HG03439 (cell line): Measurements from ENCODE around the gene TRIP11.

Source experiments
- ATAC-seq: cut with Tn5 transposase; IDR thresholded peaks from one replicate; pipeline ENCODE4 v1.9.1; 2021; ENCODE audit warnings: mild to moderate bottlenecking, moderate library complexity; ENCODE audit not compliant: unreplicated experiment

The TRIP11 gene

DNA sequence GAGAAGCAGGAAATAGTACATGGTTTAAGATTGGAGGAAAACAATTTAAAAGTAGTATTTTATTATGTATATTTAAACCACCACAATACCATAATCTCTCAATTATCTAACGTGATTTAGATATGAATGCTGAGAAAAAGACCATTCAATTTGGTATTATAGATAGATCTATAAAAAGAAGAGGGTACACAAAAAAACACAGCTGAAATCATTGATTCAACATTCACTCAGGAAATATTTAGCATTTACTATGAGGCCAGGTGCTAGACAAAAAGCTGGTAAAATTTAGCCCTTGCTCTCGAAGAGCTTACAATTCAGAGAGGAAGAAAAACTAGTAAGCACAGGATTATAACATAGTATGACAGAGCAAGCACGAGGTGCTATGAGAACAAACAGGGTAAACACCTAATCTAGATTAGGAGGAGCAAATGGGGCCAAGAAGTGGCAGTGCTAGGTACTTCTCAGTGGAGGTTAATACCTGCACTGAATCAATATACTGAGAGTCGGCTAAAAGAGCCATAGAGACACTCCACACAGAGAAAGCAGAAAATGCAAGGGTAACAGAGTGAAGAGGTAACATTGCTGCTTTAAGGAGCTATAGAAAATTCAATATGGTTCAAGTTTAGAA, 27.6 kb downstream of the TRIP11 start:
- ATAC-seq = no peak

DNA sequence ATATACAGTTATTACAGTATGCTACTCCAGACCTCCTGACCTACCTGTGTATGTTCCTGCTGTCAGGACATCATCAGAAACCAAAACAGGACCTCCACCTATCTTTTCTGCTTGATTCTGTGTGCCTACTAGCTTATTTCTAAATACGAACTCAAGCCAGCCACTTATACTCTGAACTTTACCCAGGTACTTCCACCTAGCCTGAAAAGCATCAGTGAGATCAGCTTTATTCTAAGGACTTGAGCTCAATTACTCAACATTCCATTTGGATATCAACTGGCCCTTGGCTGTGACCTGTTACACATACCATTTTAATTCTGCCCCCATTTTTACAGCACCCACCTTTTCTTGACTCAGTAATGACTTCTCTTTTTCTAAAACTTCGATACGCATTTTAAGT, 29.2 kb downstream of the TRIP11 start:
- ATAC-seq = no peak

DNA sequence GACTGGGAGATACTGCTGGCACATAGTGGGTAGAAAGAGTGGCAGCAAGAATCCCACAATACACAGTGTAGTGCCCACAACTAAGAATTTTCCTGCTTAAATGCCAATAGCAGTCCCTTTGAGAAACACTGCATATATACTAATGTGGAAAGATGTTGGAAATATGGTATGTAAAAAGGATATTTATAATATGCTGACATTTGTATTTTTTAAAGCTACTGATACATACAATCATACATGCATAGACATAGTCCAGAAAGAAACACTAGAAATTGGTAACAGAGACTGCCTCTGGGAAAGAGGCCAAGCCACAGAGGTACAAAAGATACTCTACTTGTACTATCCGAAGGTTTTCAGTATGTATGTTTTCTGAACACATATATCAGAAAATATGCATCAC, 30.3 kb downstream of the TRIP11 start:
- ATAC-seq = no peak

DNA sequence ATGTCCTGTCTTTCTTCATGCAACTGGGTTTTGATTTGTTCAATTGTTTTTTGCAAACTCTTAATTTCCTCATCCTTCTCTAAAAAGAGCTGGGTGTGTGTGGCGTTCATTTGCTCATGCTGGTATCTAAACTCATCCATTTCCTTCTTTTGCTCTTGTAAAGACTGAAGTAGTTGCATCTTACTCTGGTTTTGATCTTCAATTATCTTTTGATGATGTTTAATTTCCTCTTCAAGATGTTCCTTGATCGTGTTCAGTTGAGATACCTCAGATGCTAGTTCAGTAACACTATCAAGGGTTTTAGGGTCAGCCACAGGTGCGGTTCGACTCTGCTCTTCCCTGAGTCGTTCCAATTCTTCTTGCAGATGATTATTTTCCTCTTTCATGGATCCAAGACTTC, 34.8 kb downstream of the TRIP11 start:
- ATAC-seq = no peak

DNA sequence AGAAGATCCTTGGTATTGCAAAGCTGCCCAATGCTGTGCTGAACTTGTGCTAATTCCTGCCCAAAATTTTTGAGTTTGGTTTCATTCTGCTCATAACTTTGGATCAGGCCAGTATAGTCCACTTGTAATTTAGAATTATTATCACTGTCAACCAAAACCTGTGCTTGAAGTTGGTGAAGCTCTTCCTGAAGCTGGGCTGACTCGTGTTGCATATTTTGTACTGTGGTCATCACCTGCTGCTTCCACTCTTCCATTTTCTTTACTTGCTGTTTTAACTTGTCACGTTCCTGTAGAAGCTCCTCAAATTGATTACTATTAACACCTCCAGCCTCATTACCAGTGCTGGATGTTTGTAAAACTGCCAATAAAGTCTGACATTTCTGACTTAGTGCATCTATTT, 35.8 kb downstream of the TRIP11 start:
- ATAC-seq = no peak

DNA sequence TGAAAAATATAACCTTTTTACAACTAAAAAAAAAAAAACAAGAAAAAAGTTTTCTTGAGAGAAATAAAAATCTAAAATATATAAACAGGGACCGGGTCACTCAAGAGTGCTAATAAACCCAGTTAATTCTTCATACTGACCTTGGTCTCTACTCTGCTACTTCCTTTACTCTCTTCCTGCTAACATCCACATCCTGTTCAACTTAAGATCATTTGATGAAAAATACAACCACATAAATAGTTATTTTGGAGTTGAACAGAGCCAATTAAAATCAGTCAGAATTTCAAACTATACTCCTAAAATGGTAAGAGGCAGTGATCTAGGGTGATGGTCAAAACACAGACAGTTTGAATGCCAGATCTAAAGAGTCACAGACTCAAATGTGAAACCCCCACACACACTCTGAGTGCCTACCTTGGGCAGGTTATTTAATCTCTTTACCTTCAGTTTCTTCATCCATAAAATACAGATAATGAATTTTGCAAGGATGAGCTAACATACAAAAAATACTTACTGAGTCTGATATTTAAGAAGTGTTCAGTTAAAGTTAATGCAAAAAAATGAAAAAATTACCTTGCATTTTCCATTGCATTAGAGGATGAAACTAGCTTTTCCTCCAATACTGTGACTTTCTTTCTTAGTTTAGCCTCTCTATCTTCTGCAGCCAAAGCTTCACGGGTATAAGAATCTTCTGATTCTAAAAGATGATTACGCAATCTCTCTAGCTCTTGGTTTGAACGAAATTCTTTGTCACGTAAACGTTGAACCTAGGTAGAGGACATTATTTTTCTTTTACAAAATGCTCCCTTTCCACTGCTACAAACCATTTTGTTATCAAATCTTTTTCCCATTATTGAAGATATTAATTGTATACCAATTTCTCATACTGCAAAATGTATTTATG, 40.9 kb downstream of the TRIP11 start:
- no peak for ATAC-seq

DNA sequence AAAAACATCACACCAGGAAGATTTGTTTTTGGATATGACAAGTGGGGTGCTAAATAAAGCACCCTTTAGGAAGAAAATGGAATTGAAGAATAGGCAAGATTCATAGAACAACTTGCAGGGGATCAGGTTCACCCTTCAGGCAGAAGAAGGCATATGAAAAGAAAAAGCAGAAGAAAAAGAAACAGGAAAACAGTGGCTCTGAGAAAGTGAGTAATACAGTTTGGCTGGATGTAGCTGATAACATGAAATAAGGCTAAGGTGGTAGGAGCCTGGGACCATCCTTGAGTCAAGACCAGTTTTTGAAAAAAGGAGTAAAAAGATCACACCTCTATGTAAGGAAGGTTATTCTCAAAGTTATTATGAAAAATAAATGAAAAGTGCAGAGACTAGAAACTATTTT, 42.4 kb downstream of the TRIP11 start:
- no peak for ATAC-seq

DNA sequence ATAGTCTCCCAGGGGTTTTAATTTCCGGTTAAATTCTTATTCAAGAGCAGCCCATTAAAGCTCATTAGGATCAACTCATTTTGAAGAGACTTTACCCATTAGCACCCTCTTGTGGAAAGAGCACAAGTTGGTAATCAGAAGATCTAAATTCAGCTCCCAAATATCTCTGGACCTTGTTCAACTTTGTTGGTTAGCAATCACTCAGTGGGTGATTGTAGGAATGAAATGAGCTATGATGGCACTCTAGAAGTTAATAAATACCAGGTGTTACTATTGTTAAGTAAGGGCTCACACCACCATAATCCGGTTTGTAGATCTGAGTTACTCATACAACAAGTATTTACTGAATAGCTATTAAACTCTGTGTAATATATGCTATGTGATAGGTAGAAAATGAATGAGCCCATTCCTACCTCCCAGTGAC, 42.9 kb downstream of the TRIP11 start:
- no peak for ATAC-seq

DNA sequence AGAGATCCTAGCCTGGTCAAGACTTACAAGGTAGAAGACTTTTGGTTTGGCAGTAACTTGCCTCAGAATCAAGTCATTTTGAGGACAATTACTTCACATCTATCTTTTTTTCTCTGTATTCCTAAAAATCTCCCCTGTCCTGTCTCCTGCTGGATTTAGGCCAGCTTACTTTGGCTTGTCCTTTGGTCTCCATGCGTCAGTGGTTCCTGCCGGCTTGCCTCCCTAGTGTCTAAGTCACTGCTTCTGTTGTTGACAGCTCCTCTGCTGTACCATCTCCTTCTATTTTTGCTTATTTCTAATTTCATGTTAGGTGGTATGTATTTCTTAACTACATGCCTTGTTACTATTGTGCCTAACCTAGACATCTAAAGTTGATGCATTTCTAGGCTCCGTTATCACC, 52.7 kb downstream of the TRIP11 start:
- no peak for ATAC-seq

DNA sequence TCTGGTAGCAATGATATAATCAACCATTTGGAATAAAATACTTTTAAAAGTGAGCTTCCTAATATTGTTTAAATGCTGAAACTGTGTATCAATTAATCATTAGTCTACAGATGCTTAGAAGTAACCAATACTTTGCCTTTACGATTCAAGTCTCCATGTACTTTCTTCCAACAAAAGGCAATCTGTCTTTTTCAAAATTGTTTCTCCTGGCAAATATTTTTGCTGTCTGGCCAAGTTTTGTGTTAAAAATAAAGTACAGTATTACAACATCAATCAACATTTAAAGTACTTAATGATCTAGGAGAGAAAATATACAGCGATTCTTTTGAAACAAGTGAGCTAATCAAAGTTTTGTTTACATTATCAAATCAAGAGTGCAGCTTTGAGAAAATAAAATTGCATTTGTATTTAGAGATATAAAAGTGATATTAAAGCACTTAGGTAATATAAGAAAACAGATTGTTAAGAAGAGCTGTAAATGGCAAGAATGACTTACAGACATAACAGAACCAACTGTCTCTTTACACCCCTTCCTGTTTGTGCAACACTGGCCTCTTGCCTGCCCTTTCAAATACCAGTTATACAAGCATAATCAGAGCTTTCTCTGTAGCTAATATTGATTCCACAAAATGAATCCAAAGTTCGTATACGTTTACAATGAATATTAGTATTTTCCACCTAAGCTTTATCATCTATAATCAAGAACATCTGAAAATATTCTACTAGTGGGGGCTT, 54.2 kb downstream of the TRIP11 start:
- no peak for ATAC-seq

DNA sequence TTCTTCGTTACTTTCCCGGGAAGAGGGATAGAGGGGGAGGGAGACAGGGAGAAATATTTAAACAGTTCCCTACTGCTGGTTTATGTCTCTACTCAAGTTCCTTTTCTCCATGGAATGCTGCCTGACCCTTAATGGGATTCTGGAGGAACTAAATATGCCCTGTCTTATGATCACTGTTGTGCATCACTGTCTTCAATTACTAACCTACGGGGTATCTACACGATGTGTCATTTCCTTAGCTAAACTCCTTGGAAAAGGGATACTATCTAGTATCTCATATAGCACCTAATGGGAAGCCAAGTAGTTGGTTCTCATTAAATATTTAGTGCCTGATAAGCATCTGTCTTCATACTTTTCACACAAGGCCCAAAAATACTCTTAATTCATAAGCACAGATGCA, 54.9 kb downstream of the TRIP11 start:
- no peak for ATAC-seq

DNA sequence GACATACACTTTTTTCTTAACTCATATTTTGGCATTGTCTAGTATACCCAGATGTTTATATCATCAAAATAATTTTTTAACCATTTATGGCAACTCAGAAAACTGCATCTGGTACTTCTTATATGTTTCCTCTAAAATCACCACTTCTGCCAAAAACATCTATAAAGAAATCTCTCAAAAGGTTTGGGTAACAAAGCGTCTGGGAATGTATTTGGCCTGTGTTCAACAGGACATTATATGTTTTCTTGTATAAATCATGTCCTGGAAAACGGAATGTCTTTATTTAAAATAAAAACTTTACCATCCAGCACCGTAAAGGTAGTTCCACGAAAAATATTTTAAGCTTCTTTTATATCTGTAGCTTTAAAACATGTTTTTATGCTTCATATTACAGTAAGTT, 56.3 kb downstream of the TRIP11 start:
- no peak for ATAC-seq

DNA sequence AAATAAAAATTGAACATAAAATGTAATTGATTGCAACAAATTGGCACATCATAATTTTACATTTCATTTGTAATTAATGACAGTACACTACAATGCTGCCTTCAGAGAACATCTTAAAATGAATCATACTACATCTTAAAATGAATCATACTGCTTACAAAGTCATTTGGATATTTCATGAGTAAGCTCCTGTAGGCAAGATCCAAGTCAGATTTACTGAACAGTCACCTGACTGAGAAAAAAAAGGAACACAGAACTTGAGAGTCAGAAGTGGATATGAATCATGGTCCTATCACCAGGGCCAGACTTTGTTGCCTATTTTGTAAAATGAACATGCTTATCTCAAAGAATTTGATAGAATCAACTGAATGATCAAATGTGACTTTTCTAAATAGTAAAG, 59.7 kb downstream of the TRIP11 start:
- peak; percentile 73 for ATAC-seq

DNA sequence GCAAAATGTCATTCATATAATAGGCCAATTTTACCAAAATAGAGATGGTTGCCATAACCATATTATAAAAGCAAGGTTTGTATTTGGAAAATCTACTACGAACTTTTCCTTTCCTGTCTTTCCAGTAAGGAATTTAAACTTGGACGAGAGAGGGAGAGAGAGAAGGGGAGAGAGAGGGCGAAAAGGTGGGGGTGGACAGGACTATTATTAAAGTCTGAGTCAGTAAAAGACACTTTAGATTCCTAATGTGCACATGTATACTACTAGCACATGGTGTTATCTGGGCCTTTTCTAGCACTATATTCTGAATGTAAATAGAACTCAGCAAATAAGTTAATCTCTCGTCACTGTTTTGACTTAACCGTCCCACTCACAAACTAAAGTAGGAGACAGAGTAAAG, 62.0 kb downstream of the TRIP11 start:
- no peak for ATAC-seq

DNA sequence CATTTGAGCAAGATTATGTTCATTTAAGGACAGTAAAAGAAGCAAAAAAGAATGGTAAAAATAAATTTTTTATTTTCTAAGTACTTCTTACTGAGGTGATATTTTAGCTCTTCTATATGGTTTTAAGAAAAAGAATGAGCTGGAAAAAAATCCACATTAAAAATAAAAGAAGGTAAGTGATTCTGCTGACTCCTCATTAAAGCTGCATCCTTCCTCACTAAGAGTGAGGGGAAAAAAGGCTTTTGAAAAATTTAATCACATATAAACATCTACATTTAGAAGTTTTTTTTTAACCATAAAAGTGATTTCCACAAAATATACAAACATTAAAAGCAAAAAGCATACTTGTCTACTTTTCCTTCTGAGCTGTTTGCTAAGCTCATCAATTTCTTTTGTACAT, 64.1 kb downstream of the TRIP11 start:
- no peak for ATAC-seq

DNA sequence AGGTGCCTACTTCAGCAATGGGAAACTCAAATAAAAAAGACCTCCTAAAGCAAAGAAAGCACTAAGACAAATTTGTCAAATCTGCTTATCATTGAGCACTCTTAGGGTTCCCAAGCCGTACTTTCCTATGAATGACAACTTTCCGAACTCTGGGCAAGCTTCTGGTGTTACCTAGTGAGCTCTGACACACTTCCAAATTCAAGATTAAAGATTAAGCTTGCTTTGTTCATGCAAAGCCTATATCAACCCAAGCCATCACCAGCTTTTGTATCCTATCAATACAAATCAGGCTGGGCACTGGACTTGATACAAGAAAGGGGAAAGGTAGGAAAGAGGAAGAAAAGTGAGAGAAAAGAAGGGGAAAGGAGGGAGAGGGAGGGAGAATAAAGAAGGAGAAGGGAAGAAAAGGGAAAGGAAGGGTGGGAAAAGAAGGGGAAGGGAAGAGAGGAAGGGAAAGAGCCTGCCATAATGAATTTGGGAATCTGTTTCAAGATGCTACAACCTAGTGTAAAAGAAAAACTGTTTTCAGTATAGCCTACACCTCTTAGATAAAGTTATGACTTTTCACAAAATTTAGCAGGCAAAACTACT, 68.6 kb downstream of the TRIP11 start:
- ATAC-seq = no peak

DNA sequence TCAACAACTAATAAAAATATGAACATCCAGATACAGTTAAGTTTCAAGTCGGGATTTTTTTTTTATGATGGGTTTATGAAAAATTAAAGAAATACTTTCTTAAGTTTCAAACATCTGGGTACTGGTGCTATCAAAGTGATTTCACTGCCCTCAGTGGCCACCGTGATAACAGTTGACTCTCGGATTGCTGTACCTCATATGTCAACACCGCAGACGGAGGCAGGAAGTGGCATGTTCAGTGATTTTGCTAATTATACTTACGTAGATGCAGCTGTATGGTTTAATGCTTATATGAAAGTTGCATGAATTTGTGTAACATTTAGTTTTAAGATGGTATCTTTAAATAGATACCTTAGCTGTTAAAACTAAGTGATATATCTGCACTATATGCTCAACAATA, 71.6 kb downstream of the TRIP11 start:
- no peak for ATAC-seq

DNA sequence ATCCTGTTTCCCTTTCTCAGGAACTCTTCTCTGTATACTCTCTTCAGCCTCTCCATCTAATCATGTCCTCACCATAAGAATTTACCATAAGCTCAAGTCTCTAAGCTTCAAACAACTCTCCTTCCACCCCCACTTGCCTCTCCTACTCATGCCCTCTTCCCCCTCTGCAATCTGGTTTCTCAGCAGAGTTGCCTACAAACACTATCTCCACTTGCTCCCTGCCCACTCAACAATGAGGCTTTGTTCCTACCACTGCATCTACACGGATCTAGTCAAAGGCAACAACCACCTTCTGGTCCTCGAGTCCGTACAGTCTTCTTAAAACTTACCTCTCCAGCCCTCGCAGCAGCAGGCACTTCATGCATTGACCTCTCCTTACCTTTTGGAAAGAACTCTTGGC, 75.1 kb downstream of the TRIP11 start:
- no peak for ATAC-seq

DNA sequence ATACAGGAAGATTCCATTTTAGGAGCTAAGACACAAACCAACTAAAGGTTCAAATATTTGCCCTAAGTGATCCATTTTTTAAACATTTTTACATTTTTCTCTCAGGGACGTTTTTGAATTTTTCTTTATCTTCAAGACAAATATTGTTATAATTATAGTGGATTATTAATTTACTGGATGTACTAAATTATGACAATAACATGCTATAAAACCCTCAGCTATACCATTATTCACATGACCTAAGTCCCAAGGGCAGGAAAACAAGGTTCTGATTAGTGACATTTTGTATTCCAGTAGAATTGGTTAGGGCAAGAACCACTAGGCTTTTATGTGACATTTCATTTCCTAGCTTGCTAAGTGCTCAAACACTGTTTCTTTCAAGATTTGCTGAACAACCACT, 75.8 kb downstream of the TRIP11 start:
- ATAC-seq = no peak

DNA sequence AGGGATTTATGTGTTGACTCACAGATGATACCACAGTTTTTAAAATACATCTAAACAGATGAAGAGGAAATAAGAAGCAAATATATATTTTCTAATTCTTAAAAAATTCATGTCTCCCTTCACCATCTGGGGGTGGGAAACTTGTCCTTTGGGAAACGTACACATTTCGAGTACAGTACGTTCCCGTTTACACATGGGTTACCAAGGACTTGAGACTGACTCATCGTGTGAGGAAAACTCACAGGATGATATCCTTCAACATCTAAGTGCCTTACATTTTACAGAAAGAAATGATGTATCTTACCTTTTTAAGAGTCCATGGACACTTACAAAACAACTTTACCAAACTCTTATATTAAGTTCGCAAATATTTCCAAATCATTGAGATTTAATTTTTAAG, 76.4 kb downstream of the TRIP11 start:
- ATAC-seq = no peak
